ENCODE data around the gene WDR77.

GRCh38 chr1:111407301-111407700 lies 41.8 kb downstream of the WDR77 start:
- TF ChIP-seq CTCF (IDR thresholded peaks at IDR 0.05; ENCODE audit: insufficient read depth, low read length, poor library complexity, severe bottlenecking) (no peak), EZH2phosphoT487 (conservative IDR thresholded peaks at IDR 0.05; ENCODE audit: low read length) (no peak)
